Measurements from ENCODE around the gene ZBTB42.

ZBTB42 gene

GRCh38 chr14:104770072-104770579 is 30.8 kb upstream of the ZBTB42 start:
- no peak for DNase-seq

GRCh38 chr14:104770851-104771272 is 30.0 kb upstream of the ZBTB42 start:
- no peak for DNase-seq

GRCh38 chr14:104771374-104771773 is 29.5 kb upstream of the ZBTB42 start:
- DNase-seq, result no peak

GRCh38 chr14:104771918-104772706 is 28.8 kb upstream of the ZBTB42 start:
- DNase-seq, result no peak

GRCh38 chr14:104772707-104773504 is 28.0 kb upstream of the ZBTB42 start:
- no peak for DNase-seq

GRCh38 chr14:104773505-104774452 is 27.1 kb upstream of the ZBTB42 start:
- DNase-seq, result no peak

- no peak for DNase-seq
Observed at GRCh38 chr14:104774453-104775072, 26.3 kb upstream of the ZBTB42 start.

GRCh38 chr14:104775073-104775489 is 25.8 kb upstream of the ZBTB42 start:
- no peak for DNase-seq

GRCh38 chr14:104776481-104776880 is 24.4 kb upstream of the ZBTB42 start:
- DNase-seq, result no peak

GRCh38 chr14:104776961-104777807 is 23.7 kb upstream of the ZBTB42 start:
- DNase-seq, result no peak

GRCh38 chr14:104777808-104778249 is 23.1 kb upstream of the ZBTB42 start:
- no peak for DNase-seq

- no peak for DNase-seq
Observed at GRCh38 chr14:104778694-104779331, 22.1 kb upstream of the ZBTB42 start.

- no peak for DNase-seq
Observed at GRCh38 chr14:104779776-104780512, 21.0 kb upstream of the ZBTB42 start.

- DNase-seq, result no peak
Observed at GRCh38 chr14:104780513-104781030, 20.3 kb upstream of the ZBTB42 start.

- DNase-seq, result no peak
Observed at GRCh38 chr14:104781271-104782077, 19.4 kb upstream of the ZBTB42 start.

GRCh38 chr14:104782086-104782807 is 18.7 kb upstream of the ZBTB42 start:
- DNase-seq, result no peak

GRCh38 chr14:104782808-104783139 is 18.1 kb upstream of the ZBTB42 start:
- DNase-seq, result no peak

All from amniotic stem cell (primary cell).